Tibial nerve (tissue), 3 donors: Measurements from ENCODE around the gene ZDHHC8.

Experiments
- EP300 ChIP-seq, 2 donors: sonication (generic); formaldehyde crosslinking; IDR thresholded peaks; one replicate each; pipeline ENCODE4 v1.6.1; 2017; ENCODE audit warnings: antibody characterized with exemption in 2 of 2, mild to moderate bottlenecking in 1 of 2
- POLR2A ChIP-seq, 2 donors: fragments of 450-650 bp; IDR thresholded peaks; one replicate each; pipeline ENCODE4 v1.6.1; 2017; ENCODE audit warnings: antibody characterized with exemption in 2 of 2, mild to moderate bottlenecking in 2 of 2, moderate library complexity in 2 of 2

- TF ChIP-seq POLR2A (IDR thresholded peaks at IDR 0.05) (no peak), EP300 (IDR thresholded peaks at IDR 0.05) (no peak)
These were observed 33.8 kb downstream of the ZDHHC8 start for GRCh38 chr22:20165421-20165820.
